H1 (cell line): ENCODE measurements around the gene MYO9B. TPM values are rescaled to one million over a fixed set of nuclear protein-coding genes. Genes with fewer than 3 reads are reported as not detected.

ENCODE experiments used
- CTCF ChIA-PET: fragments of 300-600 bp; sonication (Branson Sonifier 250); formaldehyde crosslinking; loops from one replicate; lab custom pipeline; 2021; ENCODE audit not compliant: partially characterized antibody; lab: Charles Lee
- POLR2A ChIA-PET: fragments of 300-600 bp; sonication (Branson Sonifier 250); formaldehyde crosslinking; loops from one replicate; lab custom pipeline; 2021; ENCODE audit warnings: inconsistent platforms; ENCODE audit not compliant: partially characterized antibody; lab: Charles Lee
- DNase-seq, 2 experiments: peaks; one replicate each; pipeline versions ENCODE4 v3.0.0 to v3.0.0-alpha.2; 2010 to 2022; ENCODE audit warnings: low spot score in 2 of 2, low read depth in 1 of 2, mixed read lengths in 1 of 2
- FAIRE-seq: peaks from 2 replicates; lab custom pipeline; 2011; peaks lifted over from hg19 to GRCh38; lab: Jason Lieb, UNC
- H2AFZ ChIP-seq: 2 replicates; pipeline ENCODE4 v1.8.1; 2012; ENCODE audit warnings: low read length, inconsistent platforms
- H2AK5ac ChIP-seq: 2 replicates; pipeline ENCODE4 v1.6.1; 2013; ENCODE audit warnings: low read depth, low read length
- H2BK120ac ChIP-seq: replicated peaks from 2 replicates; pipeline ENCODE3; 2013; ENCODE audit warnings: low read depth, low read length, inconsistent platforms
- H2BK12ac ChIP-seq: 2 replicates; pipeline ENCODE4 v1.6.1; 2013; ENCODE audit warnings: low read depth, low read length
- H2BK15ac ChIP-seq: 2 replicates; pipeline ENCODE4 v1.6.1; 2013; ENCODE audit warnings: low read length
- H2BK20ac ChIP-seq: 2 replicates; pipeline ENCODE4 v1.6.1; 2013; ENCODE audit warnings: low read length
- H2BK5ac ChIP-seq: 2 replicates; pipeline ENCODE4 v1.6.1; 2013; ENCODE audit warnings: low read depth, low read length
- H3K14ac ChIP-seq: 2 replicates; pipeline ENCODE4 v1.6.1; 2013; ENCODE audit warnings: inconsistent platforms; ENCODE audit not compliant: insufficient read length
- H3K18ac ChIP-seq: 2 replicates; pipeline ENCODE4 v1.6.1; 2013; ENCODE audit warnings: low read length; ENCODE audit errors: extremely low read depth
- H3K23ac ChIP-seq: 2 replicates; pipeline ENCODE4 v1.6.1; 2013; ENCODE audit warnings: inconsistent platforms; ENCODE audit not compliant: insufficient read length
- H3K23me2 ChIP-seq: 2 replicates; pipeline ENCODE4 v1.6.1; 2013; ENCODE audit warnings: low read depth, low read length
- H3K27ac ChIP-seq: 2 replicates; pipeline ENCODE4 v1.6.1; 2011; ENCODE audit warnings: low read depth, low read length, inconsistent platforms
- H3K27me3 ChIP-seq, 4 experiments: replicated peaks in 1 of 4; 1 replicate in 1 of 4; 2 replicates in 3 of 4; pipeline versions ENCODE4 v1.6.1 to v1.8.1; 2011 to 2013; ENCODE audit warnings: low read length in 3 of 4, mild to moderate bottlenecking in 3 of 4, inconsistent platforms in 2 of 4, mixed read lengths in 2 of 4, moderate library complexity in 1 of 4; ENCODE audit not compliant: control insufficient read depth in 3 of 4, insufficient read depth in 3 of 4; ENCODE audit errors: extremely low read depth in 1 of 4
- H3K36me3 ChIP-seq, 4 experiments: 2 replicates each; pipeline versions ENCODE4 v1.6.1 to v1.8.1; 2011 to 2013; ENCODE audit warnings: mild to moderate bottlenecking in 4 of 4, low read length in 3 of 4, moderate library complexity in 2 of 4, control low read depth in 1 of 4, inconsistent platforms in 1 of 4; ENCODE audit not compliant: insufficient read depth in 4 of 4, control insufficient read depth in 2 of 4
- H3K4ac ChIP-seq: replicated peaks from 2 replicates; pipeline ENCODE3; 2013; ENCODE audit warnings: low read length, low read depth, mixed read lengths, inconsistent platforms; ENCODE audit not compliant: insufficient read length
- H3K4me1 ChIP-seq, 4 experiments: replicated peaks in 1 of 4; 1 replicate in 1 of 4; 2 replicates in 3 of 4; pipeline versions ENCODE4 v1.6.1 to v1.8.1; 2011 to 2013; ENCODE audit warnings: low read length in 3 of 4, inconsistent platforms in 2 of 4, mixed read lengths in 1 of 4; ENCODE audit not compliant: insufficient read depth in 4 of 4, control insufficient read depth in 3 of 4
- H3K4me2 ChIP-seq, 2 experiments: 2 replicates each; pipeline versions ENCODE4 v1.6.1 to v1.8.1; 2011 to 2013; ENCODE audit warnings: low read depth in 2 of 2, low read length in 2 of 2, control low read depth in 1 of 2, inconsistent platforms in 1 of 2, mild to moderate bottlenecking in 1 of 2; ENCODE audit not compliant: insufficient read depth in 1 of 2
- H3K4me3 ChIP-seq, 4 experiments: fragments of 200-600, 300-600 bp in 1 of 4; sonication (generic), shearing (Covaris generic), sonication (Bioruptor Twin) in 1 of 4; 2 replicates each; pipeline versions ENCODE4 v1.5.1 to v1.8.1; 2011 to 2016; ENCODE audit warnings: low read length in 4 of 4, low read depth in 3 of 4, control low read depth in 2 of 4, inconsistent platforms in 2 of 4, mild to moderate bottlenecking in 2 of 4, mixed read lengths in 1 of 4, moderate library complexity in 1 of 4; ENCODE audit not compliant: insufficient read depth in 2 of 4; ENCODE audit errors: extremely low read depth in 1 of 4
- H3K56ac ChIP-seq: replicated peaks from 2 replicates; pipeline ENCODE3; 2013; ENCODE audit warnings: low read depth, mild to moderate bottlenecking, mixed read lengths, low read length, inconsistent platforms; ENCODE audit not compliant: insufficient read length
- H3K79me1 ChIP-seq: 2 replicates; pipeline ENCODE4 v1.6.1; 2013; ENCODE audit warnings: low read depth, low read length, control low read depth
- H3K79me2 ChIP-seq, 2 experiments: 2 replicates each; pipeline versions ENCODE4 v1.6.1 to v1.8.1; 2012 to 2013; ENCODE audit warnings: low read length in 2 of 2, mild to moderate bottlenecking in 2 of 2, inconsistent platforms in 1 of 2; ENCODE audit not compliant: insufficient read depth in 2 of 2, control insufficient read depth in 1 of 2
- H3K9ac ChIP-seq, 4 experiments: replicated peaks in 1 of 4; 1 replicate in 1 of 4; 2 replicates in 3 of 4; pipeline versions ENCODE4 v1.6.1 to v1.8.1; 2011 to 2013; ENCODE audit warnings: low read depth in 3 of 4, low read length in 3 of 4, control low read depth in 2 of 4, mild to moderate bottlenecking in 2 of 4, moderate library complexity in 2 of 4, inconsistent platforms in 1 of 4; ENCODE audit errors: extremely low read depth in 1 of 4
- H3K9me3 ChIP-seq, 2 experiments: 2 replicates each; pipeline versions ENCODE4 v1.6.1 to v1.8.1; 2012 to 2013; ENCODE audit warnings: mild to moderate bottlenecking in 2 of 2, moderate library complexity in 2 of 2, control low read depth in 1 of 2, inconsistent platforms in 1 of 2, low read depth in 1 of 2, low read length in 1 of 2, mixed read lengths in 1 of 2; ENCODE audit not compliant: insufficient read depth in 2 of 2
- H4K20me1 ChIP-seq, 2 experiments: replicated peaks in 1 of 2; 2 replicates each; pipeline versions ENCODE3 to v1.8.1; 2011 to 2013; ENCODE audit warnings: inconsistent platforms in 2 of 2, low read length in 2 of 2, mild to moderate bottlenecking in 1 of 2; ENCODE audit not compliant: insufficient read depth in 2 of 2, control insufficient read depth in 1 of 2
- H4K5ac ChIP-seq: 2 replicates; pipeline ENCODE4 v1.6.1; 2013; ENCODE audit warnings: low read length, low read depth, mixed read lengths, inconsistent platforms; ENCODE audit not compliant: insufficient read length
- H4K8ac ChIP-seq: 2 replicates; pipeline ENCODE4 v1.8.0; 2013; ENCODE audit warnings: mild to moderate bottlenecking, moderate library complexity, low read length, inconsistent platforms; ENCODE audit not compliant: insufficient read depth; ENCODE audit errors: extremely low read depth
- H4K91ac ChIP-seq: replicated peaks from 2 replicates; pipeline ENCODE3; 2013; ENCODE audit warnings: low read length, mixed read lengths, inconsistent platforms; ENCODE audit not compliant: insufficient read length
- CHD2 ChIP-seq: IDR thresholded peaks from 2 replicates; pipeline ENCODE4 v1.6.1; 2012; ENCODE audit warnings: low read length, improper control_type of control experiment
- WGBS, 2 experiments: shearing (Covaris generic) in 1 of 2; methylation state at CpG; one replicate each; pipeline versions ENCODE4 v1.1.6 to v1.1.7; 2013 to 2015; ENCODE audit warnings: low lambda C conversion rate in 2 of 2, mixed read lengths in 2 of 2, inconsistent platforms in 1 of 2, low coverage in 1 of 2, missing lambda C conversion rate in 1 of 2; ENCODE audit not compliant: insufficient replicate concordance in 2 of 2, insufficient coverage in 1 of 2, insufficient read length in 1 of 2; ENCODE audit errors: extremely low coverage in 1 of 2, missing lambda C conversion rate in 1 of 2; 5-methylcytosine and 5-hydroxymethylcytosine counted together
- polyA plus RNA-seq, 7 experiments: library from polyadenylated mRNA; depleted of rRNA in 3 of 7; stranded (reverse) in 5 of 7; unstranded in 2 of 7; fragments of >200 nt in 5 of 7; fragments of 200-250 nt in 2 of 7; gene quantifications; 1 replicate in 5 of 7; 2 replicates in 1 of 7; 4 replicates in 1 of 7; pipeline versions ENCODE4 v1.2.1 to v1.2.3, GENCODE V29; 2011 to 2013; ENCODE audit warnings: missing spikeins in 2 of 7, mixed read lengths in 2 of 7
- total RNA-seq: library from RNA; stranded (reverse); fragmentation: NEBNext Ultra II Directional; extraction: Animal tissue kit (Norgen Biotek cat#: 25700); gene quantifications from 2 replicates; pipeline ENCODE4 v1.2.1, GENCODE V29; 2021

The MYO9B gene
- total and polyA plus RNA-seq, 2 of the 8 experiments (the other 6 are each of a cell fraction or from before 2014, with no cell fraction given) = 27.6 to 77.1 TPM

- H3K9me3 ChIP-seq = peaks cover 15 to 19% of the 10 kb centered on the region in 2 experiments; a peak in 3 of 4 replicates
- no peak overlapping the region for H2BK12ac ChIP-seq
- H3K4ac ChIP-seq = no peak overlapping the region
- no peak overlapping the region for H4K8ac ChIP-seq
- H3K56ac ChIP-seq = no peak overlapping the region
- TF ChIP-seq CHD2 = no peak
- TF ChIP-seq, all 59 proteins: peak for 0
- Histone ChIP-seq H3K27me3 (no peaks in the 10 kb centered on the region), H3K79me1 (no peaks in the 10 kb centered on the region), H2BK5ac (no peak overlapping the region), H2AFZ (no peak overlapping the region), H3K9ac (no peak overlapping the region), H3K4me1 (peaks cover 0 to 5% (median 1%) of the 10 kb centered on the region in 4 experiments; a peak in 4 of 7 replicates), H2BK120ac (no peak overlapping the region), H4K20me1 (no peaks in the 10 kb centered on the region), H2BK15ac (no peak overlapping the region; the same call in 1 of the 2 replicates), H3K27ac (no peak overlapping the region), H3K4me2 (no peak overlapping the region), H3K23me2 (no peaks in the 10 kb centered on the region), H4K91ac (no peak overlapping the region), H3K79me2 (no peaks in the 10 kb centered on the region), H2BK20ac (no peak overlapping the region), H3K18ac (no peak overlapping the region), H3K23ac (no peak overlapping the region), H3K4me3 (no peak overlapping the region), H2AK5ac (no peak overlapping the region), H4K5ac (no peak overlapping the region), H3K36me3 (peaks cover 0 to 13% (median 3%) of the 10 kb centered on the region in 4 experiments; a peak in 3 of 8 replicates), H3K14ac (no peak overlapping the region)
- ChIA-PET CTCF (interaction anchor here (0.8 to 5.3 kb wide), 15 partner anchors 10 to 132 kb away, joined by 3 to 56 read pairs (median 3); partner anchors contain the start of genes ANKLE1, DDA1, MRPL34 and USE1), POLR2A (interaction anchor here (0.8 to 12.8 kb wide), 9 partner anchors 9 to 32 kb away, joined by 3 to 113 read pairs (median 4); partner anchors contain the start of gene ANKLE1)
- WGBS, 2 experiments = 64% methylated on average over 1 of the region's 1 CpG; no CpG with 5 or more reads in 1 of the 2 experiments
- no peak for FAIRE-seq
- DNase-seq = no peak
These were observed 184.4 kb downstream of the MYO9B start for GRCh38 chr19:17259934-17260333.
